Hematopoietic multipotent progenitor cell treated with erythropoietin and hydrocortisone succinate and interleukin-3 and kit ligand, for 8 days (in vitro differentiated cells): ENCODE results near the gene CADM1.

Experiments
- DNase-seq: peaks from one replicate; pipeline ENCODE4 v3.0.0-alpha.2; 2015

Gene CADM1

DNA sequence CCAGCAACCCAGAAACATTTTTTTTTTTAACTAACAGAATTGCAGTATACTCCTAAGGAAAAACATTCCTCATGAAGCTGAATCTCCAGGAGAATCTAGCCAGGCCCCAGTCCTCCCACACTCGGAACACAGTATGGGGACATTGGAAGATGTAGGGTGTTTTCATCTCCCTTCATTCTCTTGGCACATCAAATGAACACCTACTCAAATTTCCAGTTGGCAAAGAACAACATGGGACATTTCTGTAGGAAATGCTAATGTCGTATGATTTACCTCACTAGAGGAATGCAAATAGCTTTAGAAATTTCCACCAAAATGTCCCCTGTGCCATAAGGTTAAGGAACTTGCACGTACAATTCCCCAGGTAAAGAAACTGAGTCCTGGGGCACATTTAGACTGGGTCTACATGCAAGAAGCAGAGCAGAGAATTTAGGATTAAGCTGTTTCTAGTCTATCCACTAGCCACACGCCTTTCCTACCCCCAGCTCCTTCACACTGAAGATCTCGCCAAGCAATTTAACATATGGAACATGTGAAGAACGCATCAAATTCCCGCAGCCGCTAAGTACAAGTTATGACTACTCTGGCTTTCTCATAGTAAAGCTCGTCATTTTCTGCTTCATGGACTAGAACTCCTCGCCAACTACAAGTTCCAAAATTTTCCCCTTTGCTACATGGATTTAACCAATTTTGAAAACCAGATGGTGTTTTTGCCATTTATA lies 2.9 kb upstream of the CADM1 start:
- no peak for DNase-seq

GRCh38 chr11:115505175-115505574 lies 960 bp upstream of the CADM1 start:
- no peak for DNase-seq

DNA sequence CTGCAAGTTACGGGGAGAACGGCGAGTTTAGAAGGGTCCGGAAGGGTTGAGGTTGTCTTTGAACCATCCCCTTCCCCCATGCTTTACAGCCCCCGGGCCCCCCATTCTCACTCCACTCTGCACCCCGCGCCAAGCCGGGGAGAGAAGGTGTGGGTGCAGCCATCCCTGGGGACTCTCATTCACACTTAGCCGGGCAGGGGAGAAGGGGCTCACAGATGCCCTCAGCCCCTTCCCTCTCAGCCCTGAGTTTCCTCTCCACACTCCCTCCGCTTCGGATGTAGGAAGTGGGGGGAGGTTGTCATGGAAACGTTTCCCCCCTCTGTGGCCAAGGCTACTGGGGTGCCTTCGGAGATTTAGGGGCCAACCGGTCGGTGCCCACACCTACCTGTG lies 334 bp downstream of the CADM1 start:
- DNase-seq, result no peak

GRCh38 chr11:115503083-115503885 lies 931 bp downstream of the CADM1 start:
- no peak for DNase-seq

DNA sequence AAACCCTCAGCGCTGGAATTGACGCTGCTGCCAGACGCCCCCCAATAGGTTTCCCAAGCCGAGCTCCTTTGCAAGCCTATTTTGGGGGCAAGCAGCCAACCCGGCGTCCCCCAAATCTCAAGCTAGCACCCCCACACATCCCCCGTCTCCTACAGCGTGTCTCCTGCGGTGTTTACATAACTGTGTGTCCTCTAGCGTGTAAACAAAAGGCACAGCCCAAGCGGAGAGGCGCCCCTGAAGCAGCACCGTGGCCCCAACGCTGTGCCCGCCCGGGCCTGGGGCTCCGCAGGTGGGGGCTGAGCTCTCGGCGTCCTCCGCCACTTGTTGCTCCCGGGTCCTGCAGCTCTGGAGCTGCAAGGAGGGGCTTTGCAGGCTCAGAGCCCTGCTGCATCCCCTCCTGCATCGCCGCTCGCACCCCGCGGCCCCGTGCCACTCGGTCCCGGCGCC lies 1.6 kb downstream of the CADM1 start:
- DNase-seq, result no peak

DNA sequence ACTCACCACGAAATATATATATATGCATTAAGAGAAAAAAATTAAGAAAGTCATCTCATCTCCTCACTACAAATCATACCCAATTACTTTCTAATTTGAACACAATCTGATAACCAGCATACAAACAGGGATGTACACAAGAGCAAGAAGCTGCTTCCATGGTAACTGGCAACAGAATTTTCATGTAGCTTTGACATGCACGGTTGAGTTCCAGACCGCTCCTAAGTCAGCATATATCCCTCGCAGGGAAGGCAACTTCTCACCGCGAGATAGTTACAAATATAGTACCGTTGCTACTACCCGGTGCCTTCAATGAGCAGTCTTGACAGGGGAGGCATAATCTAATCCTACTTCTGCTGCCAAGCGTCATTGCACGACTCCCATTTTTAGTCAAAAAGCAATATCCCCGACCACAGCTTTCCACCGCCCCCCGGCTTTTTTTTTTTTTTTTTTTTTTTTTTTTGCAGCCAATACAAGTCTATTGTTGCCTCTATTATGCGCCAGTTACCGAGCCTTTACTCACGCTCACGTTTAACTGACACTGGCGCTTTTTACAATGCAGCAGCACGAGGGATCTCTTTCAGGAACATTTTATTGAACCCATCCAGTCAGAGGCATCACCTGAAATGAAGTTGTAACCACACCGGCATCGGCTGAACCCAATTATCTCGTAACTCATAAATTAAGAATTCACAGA lies 2.2 kb downstream of the CADM1 start:
- DNase-seq, result no peak

DNA sequence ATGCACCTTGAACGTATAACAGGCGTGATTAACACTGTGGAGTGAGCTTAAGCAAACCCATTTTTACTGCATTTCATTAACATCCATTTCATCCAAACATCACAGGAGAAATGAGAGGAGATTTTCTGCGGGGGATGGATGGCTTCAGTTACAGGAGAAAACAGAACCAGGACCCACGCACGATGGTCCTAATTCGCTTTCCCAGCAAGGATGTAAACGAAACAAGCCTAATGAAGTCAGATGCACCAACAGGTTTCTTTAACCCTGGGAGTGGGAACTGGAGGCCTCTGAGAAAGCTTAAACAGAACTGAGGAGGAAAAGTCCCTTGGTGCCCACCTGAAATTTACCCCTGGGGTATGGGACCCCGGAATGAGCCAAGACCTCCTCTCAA lies 2.7 kb downstream of the CADM1 start:
- DNase-seq, result no peak

GRCh38 chr11:115500547-115501501 lies 3.4 kb downstream of the CADM1 start:
- DNase-seq, result no peak

- no peak for DNase-seq
Measured at GRCh38 chr11:115499891-115500290, 4.3 kb downstream of the CADM1 start.

DNA sequence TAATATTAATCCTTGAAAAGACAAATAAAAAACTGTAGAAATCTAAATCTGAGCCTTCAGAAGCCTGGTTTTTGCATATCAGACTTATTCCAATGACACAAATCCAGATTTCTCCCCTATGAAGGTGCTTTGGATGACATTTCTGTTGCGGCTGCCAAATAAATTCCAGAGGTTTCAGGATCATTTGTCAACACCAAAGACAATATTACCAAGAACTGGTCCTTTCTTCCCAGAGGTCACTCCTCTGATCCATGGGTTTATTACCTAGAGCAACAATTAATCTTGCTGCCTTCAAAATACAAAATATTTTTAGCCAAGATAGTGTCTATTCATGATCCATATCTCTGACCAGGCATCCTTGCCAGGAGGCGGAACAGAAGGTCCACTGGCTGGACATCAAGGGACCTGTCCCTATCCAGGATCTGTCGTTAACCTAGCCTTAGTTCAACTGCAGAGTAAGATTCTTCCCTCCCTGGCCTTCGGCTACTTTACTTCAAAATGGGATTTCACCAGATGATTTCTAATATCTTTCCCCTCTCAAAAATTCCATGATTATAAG lies 4.9 kb downstream of the CADM1 start:
- DNase-seq, result no peak

- no peak for DNase-seq
Measured at GRCh38 chr11:115498354-115498753, 5.9 kb downstream of the CADM1 start.

DNA sequence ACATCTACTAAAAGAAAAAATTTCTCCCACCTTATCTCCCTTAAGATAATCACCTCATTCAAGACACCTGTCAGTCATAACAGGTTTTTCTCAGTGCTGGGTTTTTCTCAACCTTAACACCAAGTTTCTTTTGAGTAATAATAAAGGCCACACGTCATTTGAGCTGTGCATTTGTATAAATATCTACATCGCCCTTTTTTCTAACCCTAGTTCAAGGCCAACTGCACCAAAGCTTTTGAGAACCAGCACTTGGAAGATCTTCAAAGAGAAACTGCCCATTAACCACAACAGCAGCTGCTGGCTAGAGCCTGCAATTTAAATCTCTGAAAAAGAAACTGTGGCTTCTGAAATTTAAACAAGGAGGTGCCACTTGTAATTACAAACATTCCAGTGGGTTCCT lies 6.9 kb downstream of the CADM1 start:
- no peak for DNase-seq

- DNase-seq, result no peak
Measured at GRCh38 chr11:115496892-115497291, 7.3 kb downstream of the CADM1 start.

- DNase-seq, result no peak
Measured at GRCh38 chr11:115493905-115494304, 10.3 kb downstream of the CADM1 start.

DNA sequence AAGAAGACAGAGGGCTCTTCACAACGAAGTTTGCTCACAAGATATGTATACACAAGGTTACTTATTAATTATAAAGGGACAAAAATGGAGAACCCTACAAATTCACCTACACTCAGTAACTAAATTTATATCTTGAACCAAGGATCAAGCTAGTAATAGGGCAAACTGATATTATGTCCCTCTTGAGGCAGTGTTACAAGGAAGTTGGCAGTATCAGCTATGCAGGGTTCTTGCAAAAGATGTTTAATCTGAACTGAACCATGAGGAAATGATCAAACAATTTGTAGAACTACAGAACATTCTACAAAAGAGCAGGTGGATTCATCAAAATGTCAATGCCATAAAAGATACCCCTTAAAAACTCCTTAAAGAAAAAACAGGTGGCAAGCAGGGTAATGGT lies 10.7 kb downstream of the CADM1 start:
- no peak for DNase-seq

DNA sequence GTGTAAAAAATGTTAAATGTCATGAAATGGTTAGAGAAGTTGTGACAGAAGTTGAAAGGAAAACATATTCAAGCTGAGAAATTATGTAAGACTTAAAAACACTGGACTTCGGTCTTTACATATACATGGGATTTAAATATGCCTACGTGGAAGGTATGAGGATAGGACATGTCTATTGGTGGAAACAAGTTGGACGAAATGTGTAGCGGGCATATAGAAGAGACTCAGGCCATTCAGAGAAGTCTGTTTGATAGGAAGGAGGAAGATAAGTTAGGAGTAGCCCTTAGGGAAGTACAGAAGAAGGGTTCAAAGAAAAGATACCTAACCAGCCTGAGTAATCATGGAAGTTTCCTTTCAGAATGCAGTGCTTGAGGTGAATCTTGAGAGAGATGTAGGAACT lies 14.7 kb downstream of the CADM1 start:
- no peak for DNase-seq

DNA sequence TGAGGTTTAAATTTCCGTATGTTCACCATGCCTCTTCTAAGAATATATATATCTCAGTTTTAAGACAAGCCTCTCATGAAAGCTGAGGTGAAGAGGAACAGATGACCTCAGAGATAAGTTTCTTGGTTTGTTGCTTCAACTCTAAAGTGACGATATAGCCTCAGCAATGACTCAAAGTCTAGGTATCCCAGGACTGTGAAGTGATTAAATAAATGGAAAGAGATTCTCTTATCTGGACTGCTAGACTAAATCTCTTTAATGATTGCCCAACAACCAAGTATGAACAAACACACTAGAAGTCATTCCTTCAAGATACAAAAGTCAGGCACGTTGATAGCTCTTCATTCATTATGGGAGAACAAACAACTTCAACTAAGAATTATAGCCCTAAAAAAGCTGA lies 15.3 kb downstream of the CADM1 start:
- DNase-seq, result no peak

- no peak for DNase-seq
Measured at GRCh38 chr11:115481528-115481927, 22.7 kb downstream of the CADM1 start.

GRCh38 chr11:115480611-115481010 lies 23.6 kb downstream of the CADM1 start:
- no peak for DNase-seq

DNA sequence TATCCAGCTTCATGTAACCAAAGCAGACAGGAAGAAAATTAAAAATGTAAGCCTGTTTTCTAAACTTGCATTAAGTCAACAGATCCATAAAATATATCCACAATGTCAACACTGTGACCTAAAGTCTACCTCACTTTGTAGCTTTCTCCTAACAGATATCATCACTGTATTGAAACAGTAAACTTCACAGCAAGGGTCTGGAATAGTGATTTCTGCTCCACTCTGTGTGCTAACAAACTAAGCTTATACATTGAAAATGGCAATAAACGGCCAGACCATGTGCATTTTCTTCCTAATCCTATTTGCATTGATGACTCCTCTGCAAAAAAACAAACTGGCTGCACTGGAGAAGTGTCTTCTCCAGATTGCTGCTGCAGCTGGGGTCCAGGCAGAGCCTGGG lies 26.8 kb downstream of the CADM1 start:
- DNase-seq, result no peak

GRCh38 chr11:115476463-115477286 lies 27.5 kb downstream of the CADM1 start:
- DNase-seq, result no peak
